Lower leg skin (tissue), 4 donors: ENCODE results near the gene UBAP2. TPM values are rescaled to one million over a fixed set of nuclear protein-coding genes. Genes with fewer than 3 reads are reported as not detected.

ENCODE experiments used
- DNase-seq, 2 donors: peaks; one replicate each; pipeline ENCODE4 v3.0.0-alpha.2; 2019; ENCODE audit warnings: low spot score in 2 of 2
- H3K4me3 ChIP-seq: fragments of 200-600 bp; sonication (generic); 2 replicates; pipeline ENCODE4 v1.5.1; 2017; ENCODE audit warnings: mild to moderate bottlenecking, low read depth; ENCODE audit not compliant: poor library complexity, severe bottlenecking
- CTCF ChIP-seq, 3 donors: fragments of 450-650 bp; IDR thresholded peaks; one replicate each; pipeline ENCODE4 v1.5.1; 2016; ENCODE audit warnings: antibody characterized with exemption in 3 of 3, mild to moderate bottlenecking in 3 of 3, moderate library complexity in 2 of 3
- POLR2A ChIP-seq, 2 donors: fragments of 450-650 bp; IDR thresholded peaks; one replicate each; pipeline ENCODE4 v1.6.1; 2016 to 2017; ENCODE audit warnings: antibody characterized with exemption in 2 of 2, mild to moderate bottlenecking in 1 of 2, moderate library complexity in 1 of 2
- WGBS, 2 donors: methylation state at CpG; one replicate each; pipeline ENCODE4 v1.1.5; 2018; 5-methylcytosine and 5-hydroxymethylcytosine counted together
- intact Hi-C: fragments of 100-400 bp; cut with DNase I; formaldehyde crosslinking; loops from one replicate; pipeline ENCODE4 v1.15.0; 2023; ENCODE audit warnings: low total_unique reads
- total RNA-seq, 4 donors: library from RNA; depleted of rRNA; stranded (reverse); fragments of >200 nt; gene quantifications; one replicate each; pipeline ENCODE4 v1.1.0, GENCODE V29; 2016

UBAP2 gene
- total RNA-seq, 4 donors from 2014 or later = 20.0 to 29.1 (median 28.6) TPM

GRCh38 chr9:33893861-33894260, 154.8 kb downstream of the UBAP2 start:
- no peak for DNase-seq
- intact Hi-C loops = no loop called here
- TF ChIP-seq CTCF (IDR thresholded peaks at IDR 0.05) (no peak), POLR2A (IDR thresholded peaks at IDR 0.05) (no peak)
- H3K4me3 ChIP-seq = no peak overlapping the region

GRCh38 chr9:33885948-33886347, 162.7 kb downstream of the UBAP2 start:
- intact Hi-C loops = no loop called here
- no peak for DNase-seq
- TF ChIP-seq CTCF (IDR thresholded peaks at IDR 0.05) (no peak), POLR2A (IDR thresholded peaks at IDR 0.05) (no peak)
- no peak overlapping the region for H3K4me3 ChIP-seq
- 65 to 77% methylated on average over 2 of the region's 2 CpGs for whole genome bisulfite sequencing, 2 donors

GRCh38 chr9:33884856-33885701, 163.6 kb downstream of the UBAP2 start:
- intact Hi-C loops = no loop called here
- WGBS, 2 donors = 55% methylated on average over 5 of the region's 5 CpGs

GRCh38 chr9:33881635-33882034, 167.1 kb downstream of the UBAP2 start:
- no peak for DNase-seq
- WGBS, 2 donors = 13 to 14% methylated on average over 1 of the region's 1 CpG
- TF ChIP-seq POLR2A (IDR thresholded peaks at IDR 0.05) = no peak
- TF ChIP-seq CTCF (IDR thresholded peaks at IDR 0.05) = no peak
- no peak overlapping the region for H3K4me3 ChIP-seq
- intact Hi-C loops = no loop called here

More at GRCh38 chr9:33884856-33885701, 163.6 kb downstream of the UBAP2 start:
- no peak for DNase-seq
- H3K4me3 ChIP-seq = no peak overlapping the region
- TF ChIP-seq CTCF (IDR thresholded peaks at IDR 0.05) = no peak
- no peak for TF ChIP-seq POLR2A (IDR thresholded peaks at IDR 0.05)

- intact Hi-C loops = no loop called here
- WGBS, 2 donors = 95 to 96% methylated on average over 8 of the region's 8 CpGs
- no peak for TF ChIP-seq POLR2A (IDR thresholded peaks at IDR 0.05)
- no peak for TF ChIP-seq CTCF (IDR thresholded peaks at IDR 0.05)
- no peak for DNase-seq
- no peak overlapping the region for H3K4me3 ChIP-seq
Observed at GRCh38 chr9:33880211-33881089, 168.2 kb downstream of the UBAP2 start.
